ENCODE data around the gene AFF3.

DNA sequence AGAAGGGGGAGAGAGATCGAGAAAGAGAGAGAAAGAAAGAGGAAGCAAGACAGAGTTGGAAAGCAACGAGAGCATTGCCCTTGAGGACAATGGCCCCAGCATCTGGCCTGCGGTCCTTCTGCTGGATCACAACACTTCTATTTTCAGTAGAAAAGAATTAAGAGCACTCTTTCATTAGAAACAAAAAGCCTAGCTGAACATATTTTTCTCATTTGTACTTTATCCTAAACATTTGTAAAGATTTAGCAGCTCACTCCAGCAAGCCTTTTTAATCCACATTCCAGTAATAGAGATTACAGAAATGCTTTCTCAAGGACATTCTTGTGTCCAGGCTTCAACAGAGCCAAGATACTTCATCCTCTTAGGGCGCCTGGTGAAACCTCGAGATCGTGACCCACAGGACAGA is 31.6 kb upstream of the AFF3 start:
- TF ChIP-seq, protein P1, sequence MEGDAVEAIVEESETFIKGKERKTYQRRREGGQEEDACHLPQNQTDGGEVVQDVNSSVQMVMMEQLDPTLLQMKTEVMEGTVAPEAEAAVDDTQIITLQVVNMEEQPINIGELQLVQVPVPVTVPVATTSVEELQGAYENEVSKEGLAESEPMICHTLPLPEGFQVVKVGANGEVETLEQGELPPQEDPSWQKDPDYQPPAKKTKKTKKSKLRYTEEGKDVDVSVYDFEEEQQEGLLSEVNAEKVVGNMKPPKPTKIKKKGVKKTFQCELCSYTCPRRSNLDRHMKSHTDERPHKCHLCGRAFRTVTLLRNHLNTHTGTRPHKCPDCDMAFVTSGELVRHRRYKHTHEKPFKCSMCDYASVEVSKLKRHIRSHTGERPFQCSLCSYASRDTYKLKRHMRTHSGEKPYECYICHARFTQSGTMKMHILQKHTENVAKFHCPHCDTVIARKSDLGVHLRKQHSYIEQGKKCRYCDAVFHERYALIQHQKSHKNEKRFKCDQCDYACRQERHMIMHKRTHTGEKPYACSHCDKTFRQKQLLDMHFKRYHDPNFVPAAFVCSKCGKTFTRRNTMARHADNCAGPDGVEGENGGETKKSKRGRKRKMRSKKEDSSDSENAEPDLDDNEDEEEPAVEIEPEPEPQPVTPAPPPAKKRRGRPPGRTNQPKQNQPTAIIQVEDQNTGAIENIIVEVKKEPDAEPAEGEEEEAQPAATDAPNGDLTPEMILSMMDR (IDR thresholded peaks at IDR 0.05 in 2 of 3, conservative IDR thresholded peaks at IDR 0.05 in 1 of 3; ENCODE audit: control insufficient read depth in 2 of 3, extremely low read depth in 1 of 3, insufficient read depth in 1 of 3, low read depth in 3 of 3, low read length in 3 of 3): no peak
- no peak for TF ChIP-seq CREM (IDR thresholded peaks at IDR 0.05; ENCODE audit: low read depth)
- TF ChIP-seq, protein P2, sequence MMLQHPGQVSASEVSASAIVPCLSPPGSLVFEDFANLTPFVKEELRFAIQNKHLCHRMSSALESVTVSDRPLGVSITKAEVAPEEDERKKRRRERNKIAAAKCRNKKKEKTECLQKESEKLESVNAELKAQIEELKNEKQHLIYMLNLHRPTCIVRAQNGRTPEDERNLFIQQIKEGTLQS (IDR thresholded peaks at IDR 0.05; ENCODE audit: borderline replicate concordance, extremely low read depth, low read depth, low read length): no peak
- TF ChIP-seq RFX5 (IDR thresholded peaks at IDR 0.05; ENCODE audit: low read depth, low read length): no peak
- TF ChIP-seq SP1 (IDR thresholded peaks at IDR 0.05; ENCODE audit: low read depth, low read length): no peak

All from GM12878 (cell line).